Esophagus muscularis mucosa (tissue), 3 donors: ENCODE results near the gene SGIP1.

Experiments used
- CTCF ChIP-seq, 3 experiments: fragments of 200-600 bp in 2 of 3; fragments of 450-650 bp in 1 of 3; sonication (generic) in 2 of 3; IDR thresholded peaks; one replicate each; pipeline ENCODE4 v1.5.1; 2017 to 2019; ENCODE audit warnings: antibody characterized with exemption in 3 of 3, mild to moderate bottlenecking in 2 of 3, moderate library complexity in 1 of 3
- POLR2A ChIP-seq: fragments of 450-650 bp; IDR thresholded peaks from one replicate; pipeline ENCODE4 v1.6.1; 2017; ENCODE audit warnings: antibody characterized with exemption, moderate library complexity, mild to moderate bottlenecking, low read depth
- POLR2AphosphoS5 ChIP-seq, 2 donors: sonication (generic); formaldehyde crosslinking; IDR thresholded peaks; one replicate each; pipeline ENCODE4 v1.6.1; 2017; ENCODE audit warnings: antibody characterized with exemption in 2 of 2

GRCh38 chr1:66599346-66599745 lies 65.4 kb downstream of the SGIP1 start:
- TF ChIP-seq CTCF (IDR thresholded peaks at IDR 0.05) = no peak
- TF ChIP-seq POLR2A = no peak
- no peak for TF ChIP-seq POLR2AphosphoS5 (IDR thresholded peaks at IDR 0.05)
